H1 (cell line): ENCODE results near the gene SDSL. TPM values are rescaled to one million over a fixed set of nuclear protein-coding genes. Genes with fewer than 3 reads are reported as not detected.
A peak's percentile ranks its signal among the peaks of the same experiment; 100 is the strongest.

Source experiments
- CTCF ChIA-PET: fragments of 300-600 bp; sonication (Branson Sonifier 250); formaldehyde crosslinking; loops from one replicate; lab custom pipeline; 2021; ENCODE audit not compliant: partially characterized antibody; lab: Charles Lee
- POLR2A ChIA-PET: fragments of 300-600 bp; sonication (Branson Sonifier 250); formaldehyde crosslinking; loops from one replicate; lab custom pipeline; 2021; ENCODE audit warnings: inconsistent platforms; ENCODE audit not compliant: partially characterized antibody; lab: Charles Lee
- DNase-seq, 2 experiments: peaks; one replicate each; pipeline versions ENCODE4 v3.0.0 to v3.0.0-alpha.2; 2010 to 2022; ENCODE audit warnings: low spot score in 2 of 2, low read depth in 1 of 2, mixed read lengths in 1 of 2
- FAIRE-seq: peaks from 2 replicates; lab custom pipeline; 2011; peaks lifted over from hg19 to GRCh38; lab: Jason Lieb, UNC
- H2AFZ ChIP-seq: 2 replicates; pipeline ENCODE4 v1.8.1; 2012; ENCODE audit warnings: low read length, inconsistent platforms
- H2AK5ac ChIP-seq: 2 replicates; pipeline ENCODE4 v1.6.1; 2013; ENCODE audit warnings: low read depth, low read length
- H2BK120ac ChIP-seq: replicated peaks from 2 replicates; pipeline ENCODE3; 2013; ENCODE audit warnings: low read depth, low read length, inconsistent platforms
- H2BK12ac ChIP-seq: 2 replicates; pipeline ENCODE4 v1.6.1; 2013; ENCODE audit warnings: low read depth, low read length
- H2BK15ac ChIP-seq: 2 replicates; pipeline ENCODE4 v1.6.1; 2013; ENCODE audit warnings: low read length
- H2BK20ac ChIP-seq: 2 replicates; pipeline ENCODE4 v1.6.1; 2013; ENCODE audit warnings: low read length
- H2BK5ac ChIP-seq: 2 replicates; pipeline ENCODE4 v1.6.1; 2013; ENCODE audit warnings: low read depth, low read length
- H3K14ac ChIP-seq: 2 replicates; pipeline ENCODE4 v1.6.1; 2013; ENCODE audit warnings: inconsistent platforms; ENCODE audit not compliant: insufficient read length
- H3K18ac ChIP-seq: 2 replicates; pipeline ENCODE4 v1.6.1; 2013; ENCODE audit warnings: low read length; ENCODE audit errors: extremely low read depth
- H3K23ac ChIP-seq: 2 replicates; pipeline ENCODE4 v1.6.1; 2013; ENCODE audit warnings: inconsistent platforms; ENCODE audit not compliant: insufficient read length
- H3K23me2 ChIP-seq: 2 replicates; pipeline ENCODE4 v1.6.1; 2013; ENCODE audit warnings: low read depth, low read length
- H3K27ac ChIP-seq: 2 replicates; pipeline ENCODE4 v1.6.1; 2011; ENCODE audit warnings: low read depth, low read length, inconsistent platforms
- H3K27me3 ChIP-seq, 4 experiments: replicated peaks in 1 of 4; 1 replicate in 1 of 4; 2 replicates in 3 of 4; pipeline versions ENCODE4 v1.6.1 to v1.8.1; 2011 to 2013; ENCODE audit warnings: low read length in 3 of 4, mild to moderate bottlenecking in 3 of 4, inconsistent platforms in 2 of 4, mixed read lengths in 2 of 4, moderate library complexity in 1 of 4; ENCODE audit not compliant: control insufficient read depth in 3 of 4, insufficient read depth in 3 of 4; ENCODE audit errors: extremely low read depth in 1 of 4
- H3K36me3 ChIP-seq, 4 experiments: 2 replicates each; pipeline versions ENCODE4 v1.6.1 to v1.8.1; 2011 to 2013; ENCODE audit warnings: mild to moderate bottlenecking in 4 of 4, low read length in 3 of 4, moderate library complexity in 2 of 4, control low read depth in 1 of 4, inconsistent platforms in 1 of 4; ENCODE audit not compliant: insufficient read depth in 4 of 4, control insufficient read depth in 2 of 4
- H3K4ac ChIP-seq: replicated peaks from 2 replicates; pipeline ENCODE3; 2013; ENCODE audit warnings: low read length, low read depth, mixed read lengths, inconsistent platforms; ENCODE audit not compliant: insufficient read length
- H3K4me1 ChIP-seq, 4 experiments: replicated peaks in 1 of 4; 1 replicate in 1 of 4; 2 replicates in 3 of 4; pipeline versions ENCODE4 v1.6.1 to v1.8.1; 2011 to 2013; ENCODE audit warnings: low read length in 3 of 4, inconsistent platforms in 2 of 4, mixed read lengths in 1 of 4; ENCODE audit not compliant: insufficient read depth in 4 of 4, control insufficient read depth in 3 of 4
- H3K4me2 ChIP-seq, 2 experiments: 2 replicates each; pipeline versions ENCODE4 v1.6.1 to v1.8.1; 2011 to 2013; ENCODE audit warnings: low read depth in 2 of 2, low read length in 2 of 2, control low read depth in 1 of 2, inconsistent platforms in 1 of 2, mild to moderate bottlenecking in 1 of 2; ENCODE audit not compliant: insufficient read depth in 1 of 2
- H3K4me3 ChIP-seq, 4 experiments: fragments of 200-600, 300-600 bp in 1 of 4; sonication (generic), shearing (Covaris generic), sonication (Bioruptor Twin) in 1 of 4; 2 replicates each; pipeline versions ENCODE4 v1.5.1 to v1.8.1; 2011 to 2016; ENCODE audit warnings: low read length in 4 of 4, low read depth in 3 of 4, control low read depth in 2 of 4, inconsistent platforms in 2 of 4, mild to moderate bottlenecking in 2 of 4, mixed read lengths in 1 of 4, moderate library complexity in 1 of 4; ENCODE audit not compliant: insufficient read depth in 2 of 4; ENCODE audit errors: extremely low read depth in 1 of 4
- H3K56ac ChIP-seq: replicated peaks from 2 replicates; pipeline ENCODE3; 2013; ENCODE audit warnings: low read depth, mild to moderate bottlenecking, mixed read lengths, low read length, inconsistent platforms; ENCODE audit not compliant: insufficient read length
- H3K79me1 ChIP-seq: 2 replicates; pipeline ENCODE4 v1.6.1; 2013; ENCODE audit warnings: low read depth, low read length, control low read depth
- H3K79me2 ChIP-seq, 2 experiments: 2 replicates each; pipeline versions ENCODE4 v1.6.1 to v1.8.1; 2012 to 2013; ENCODE audit warnings: low read length in 2 of 2, mild to moderate bottlenecking in 2 of 2, inconsistent platforms in 1 of 2; ENCODE audit not compliant: insufficient read depth in 2 of 2, control insufficient read depth in 1 of 2
- H3K9ac ChIP-seq, 4 experiments: replicated peaks in 1 of 4; 1 replicate in 1 of 4; 2 replicates in 3 of 4; pipeline versions ENCODE4 v1.6.1 to v1.8.1; 2011 to 2013; ENCODE audit warnings: low read depth in 3 of 4, low read length in 3 of 4, control low read depth in 2 of 4, mild to moderate bottlenecking in 2 of 4, moderate library complexity in 2 of 4, inconsistent platforms in 1 of 4; ENCODE audit errors: extremely low read depth in 1 of 4
- H3K9me3 ChIP-seq, 2 experiments: 2 replicates each; pipeline versions ENCODE4 v1.6.1 to v1.8.1; 2012 to 2013; ENCODE audit warnings: mild to moderate bottlenecking in 2 of 2, moderate library complexity in 2 of 2, control low read depth in 1 of 2, inconsistent platforms in 1 of 2, low read depth in 1 of 2, low read length in 1 of 2, mixed read lengths in 1 of 2; ENCODE audit not compliant: insufficient read depth in 2 of 2
- H4K20me1 ChIP-seq, 2 experiments: replicated peaks in 1 of 2; 2 replicates each; pipeline versions ENCODE3 to v1.8.1; 2011 to 2013; ENCODE audit warnings: inconsistent platforms in 2 of 2, low read length in 2 of 2, mild to moderate bottlenecking in 1 of 2; ENCODE audit not compliant: insufficient read depth in 2 of 2, control insufficient read depth in 1 of 2
- H4K5ac ChIP-seq: 2 replicates; pipeline ENCODE4 v1.6.1; 2013; ENCODE audit warnings: low read length, low read depth, mixed read lengths, inconsistent platforms; ENCODE audit not compliant: insufficient read length
- H4K8ac ChIP-seq: 2 replicates; pipeline ENCODE4 v1.8.0; 2013; ENCODE audit warnings: mild to moderate bottlenecking, moderate library complexity, low read length, inconsistent platforms; ENCODE audit not compliant: insufficient read depth; ENCODE audit errors: extremely low read depth
- H4K91ac ChIP-seq: replicated peaks from 2 replicates; pipeline ENCODE3; 2013; ENCODE audit warnings: low read length, mixed read lengths, inconsistent platforms; ENCODE audit not compliant: insufficient read length
- SAP30 ChIP-seq: fragments of 300-600 bp; sonication (generic); IDR thresholded peaks from 2 replicates; pipeline ENCODE4 v1.7.1; 2012; ENCODE audit warnings: low read length, moderate library complexity, mild to moderate bottlenecking, inconsistent platforms; ENCODE audit not compliant: insufficient read depth, insufficient replicate concordance
- SRF ChIP-seq: IDR thresholded peaks from 2 replicates; pipeline ENCODE4 v1.6.1; 2011; ENCODE audit warnings: mild to moderate bottlenecking, low read depth, low read length, moderate library complexity
- SUZ12 ChIP-seq: fragments of 200-600 bp; sonication (generic); IDR thresholded peaks from 2 replicates; pipeline ENCODE4 v1.6.1; 2012; ENCODE audit warnings: mild to moderate bottlenecking, inconsistent platforms, low read length, moderate library complexity, mixed read lengths
- WGBS, 2 experiments: shearing (Covaris generic) in 1 of 2; methylation state at CpG; one replicate each; pipeline versions ENCODE4 v1.1.6 to v1.1.7; 2013 to 2015; ENCODE audit warnings: low lambda C conversion rate in 2 of 2, mixed read lengths in 2 of 2, inconsistent platforms in 1 of 2, low coverage in 1 of 2, missing lambda C conversion rate in 1 of 2; ENCODE audit not compliant: insufficient replicate concordance in 2 of 2, insufficient coverage in 1 of 2, insufficient read length in 1 of 2; ENCODE audit errors: extremely low coverage in 1 of 2, missing lambda C conversion rate in 1 of 2; 5-methylcytosine and 5-hydroxymethylcytosine counted together
- polyA plus RNA-seq, 7 experiments: library from polyadenylated mRNA; depleted of rRNA in 3 of 7; stranded (reverse) in 5 of 7; unstranded in 2 of 7; fragments of >200 nt in 5 of 7; fragments of 200-250 nt in 2 of 7; gene quantifications; 1 replicate in 5 of 7; 2 replicates in 1 of 7; 4 replicates in 1 of 7; pipeline versions ENCODE4 v1.2.1 to v1.2.3, GENCODE V29; 2011 to 2013; ENCODE audit warnings: missing spikeins in 2 of 7, mixed read lengths in 2 of 7
- total RNA-seq: library from RNA; stranded (reverse); fragmentation: NEBNext Ultra II Directional; extraction: Animal tissue kit (Norgen Biotek cat#: 25700); gene quantifications from 2 replicates; pipeline ENCODE4 v1.2.1, GENCODE V29; 2021

SDSL gene
- total and polyA plus RNA-seq, 2 of the 8 experiments (the other 6 are each of a cell fraction or from before 2014, with no cell fraction given) = 0.69 to 1.3 TPM

- Histone ChIP-seq H3K9ac (no peak overlapping the region), H2BK5ac (no peak overlapping the region), H3K4me2 (no peak overlapping the region), H3K79me2 (no peaks in the 10 kb centered on the region), H4K5ac (no peak overlapping the region), H3K9me3 (no peaks in the 10 kb centered on the region), H3K27me3 (0 out of 7 replicates have a peak, but pooled peaks cover 0 to 2% (median 0%) of the 10 kb centered on the region in 4 experiments), H2BK120ac (no peak overlapping the region), H4K8ac (no peak overlapping the region), H3K23me2 (no peaks in the 10 kb centered on the region), H3K27ac (no peak overlapping the region), H3K56ac (no peak overlapping the region), H2BK12ac (no peak overlapping the region), H3K23ac (no peak overlapping the region), H4K20me1 (no peaks in the 10 kb centered on the region), H3K79me1 (no peaks in the 10 kb centered on the region), H2BK20ac (no peak overlapping the region), H3K18ac (no peak overlapping the region), H3K14ac (no peak overlapping the region), H3K36me3 (no peaks in the 10 kb centered on the region), H3K4me3 (no peak overlapping the region), H2AK5ac (no peak overlapping the region), H2AFZ (no peak overlapping the region), H3K4me1 (no peaks in the 10 kb centered on the region), H3K4ac (no peak overlapping the region), H4K91ac (no peak overlapping the region), H2BK15ac (no peak overlapping the region)
- POLR2A ChIA-PET = no interaction called here
- TF ChIP-seq SUZ12 (no peak), SRF (peak; percentile 82), SAP30 (no peak)
- FAIRE-seq = no peak
- DNase-seq = no peak
- CTCF ChIA-PET = interaction anchor here (0.8 to 8.4 kb wide), 7 partner anchors 10 to 464 kb away, joined by 3 to 82 read pairs (median 3); no protein-coding TSS in a partner anchor
- WGBS, 2 experiments = 90% methylated on average over 6 of the region's 6 CpGs; no CpG with 5 or more reads in 1 of the 2 experiments
Measured at GRCh38 chr12:113445544-113446171, 23.5 kb downstream of the SDSL start.
